OCI-LY7 (cell line): ENCODE data around the gene GLYR1. TPM values are rescaled to one million over a fixed set of nuclear protein-coding genes. Genes with fewer than 3 reads are reported as not detected.

Source experiments
- BruUV-seq: library from RNA; stranded (reverse); fragments of 400-500 nt; replicated peaks from 2 replicates; lab custom pipeline; 2021; lab: Mats Ljungman, UMichigan
- CTCF ChIA-PET: fragments of 300-600 bp; sonication (Branson Sonifier 250); formaldehyde crosslinking; loops from one replicate; lab custom pipeline; 2022; ENCODE audit warnings: antibody characterized with exemption; ENCODE audit not compliant: unreplicated experiment; lab: Charles Lee
- POLR2A ChIA-PET: fragments of 300-600 bp; sonication (Branson Sonifier 250); formaldehyde crosslinking; loops from one replicate; lab custom pipeline; 2022; ENCODE audit warnings: antibody characterized with exemption; lab: Charles Lee
- DNase-seq: peaks from one replicate; pipeline ENCODE4 v3.0.0-alpha.2; 2015; ENCODE audit warnings: low spot score
- H2AFZ ChIP-seq: fragments of 200-600 bp; sonication (generic), shearing (Covaris generic); 2 replicates; pipeline ENCODE4 v1.6.1; 2014; ENCODE audit warnings: mild to moderate bottlenecking, antibody characterized with exemption, low read length, moderate library complexity
- H3K27ac ChIP-seq: fragments of 200-600 bp; sonication (generic); 2 replicates; pipeline ENCODE4 v1.5.1; 2014; ENCODE audit warnings: mixed run types, low read depth, mild to moderate bottlenecking, moderate library complexity, low read length, inconsistent platforms; ENCODE audit not compliant: poor library complexity, severe bottlenecking
- H3K36me3 ChIP-seq: fragments of 200-600 bp; sonication (generic); 2 replicates; pipeline ENCODE4 v1.6.1; 2014; ENCODE audit warnings: mild to moderate bottlenecking, antibody characterized with exemption, low read length, moderate library complexity, mixed read lengths; ENCODE audit not compliant: insufficient read depth
- H3K4me1 ChIP-seq: fragments of 200-600 bp; sonication (generic); 2 replicates; pipeline ENCODE4 v1.5.1; 2014; ENCODE audit warnings: mild to moderate bottlenecking, low read length; ENCODE audit not compliant: insufficient read depth, poor library complexity, severe bottlenecking
- H3K4me2 ChIP-seq: fragments of 200-600 bp; sonication (generic); 2 replicates; pipeline ENCODE4 v1.6.1; 2014; ENCODE audit warnings: mild to moderate bottlenecking, low read length
- H3K4me3 ChIP-seq: fragments of 200-600 bp; sonication (generic); 2 replicates; pipeline ENCODE4 v1.5.1; 2014; ENCODE audit warnings: mild to moderate bottlenecking, low read depth, low read length; ENCODE audit not compliant: poor library complexity, severe bottlenecking
- H3K79me2 ChIP-seq: fragments of 200-600 bp; sonication (generic); 2 replicates; pipeline ENCODE4 v1.6.1; 2016; ENCODE audit warnings: low read depth, mild to moderate bottlenecking, low read length, moderate library complexity, mixed read lengths; ENCODE audit not compliant: insufficient read depth
- H3K9me2 ChIP-seq: fragments of 200-600 bp; sonication (generic); 2 replicates; pipeline ENCODE4 v1.6.1; 2016; ENCODE audit warnings: mild to moderate bottlenecking, low read length, mixed read lengths; ENCODE audit not compliant: insufficient read depth
- H3K9me3 ChIP-seq: fragments of 200-600 bp; sonication (generic); 2 replicates; pipeline ENCODE4 v1.6.1; 2014; ENCODE audit warnings: mild to moderate bottlenecking, mixed run types, low read length, mixed read lengths
- H4K20me1 ChIP-seq: fragments of 200-600 bp; sonication (generic); 2 replicates; pipeline ENCODE4 v1.6.1; 2014; ENCODE audit warnings: mild to moderate bottlenecking, antibody characterized with exemption, low read length, moderate library complexity, mixed read lengths; ENCODE audit not compliant: insufficient read depth
- CTCF ChIP-seq: fragments of 200-600 bp; sonication (generic); conservative IDR thresholded peaks from 2 replicates; pipeline ENCODE4 v1.5.1; 2014; ENCODE audit warnings: mild to moderate bottlenecking, antibody characterized with exemption, low read length, moderate library complexity, mixed read lengths
- EZH2phosphoT487 ChIP-seq: fragments of 200-600 bp; sonication (generic); IDR thresholded peaks from 2 replicates; pipeline ENCODE4 v1.6.1; 2018; ENCODE audit warnings: low read depth, borderline replicate concordance, mild to moderate bottlenecking, mixed run types, antibody characterized with exemption, low read length, moderate library complexity, mixed read lengths
- intact Hi-C: fragments of 100-400 bp; cut with micrococcal nuclease; formaldehyde crosslinking; loops from one replicate; pipeline ENCODE4 v1.10.0; 2022; ENCODE audit not compliant: unreplicated experiment
- total RNA-seq, 2 experiments: library from RNA; depleted of rRNA in 1 of 2; stranded (reverse); fragments of >200 nt in 1 of 2; shearing (Covaris generic) in 1 of 2; gene quantifications; 2 replicates each; pipeline ENCODE4 v1.2.3, GENCODE V29; 2014 to 2022

GLYR1 gene
- total RNA-seq, 2 experiments from 2014 or later, result 48.4 to 113 TPM

- CTCF ChIA-PET, result no interaction called here
- TF ChIP-seq CTCF, result no peak
- BruUV-seq, result no TSS peak
- DNase-seq, result no peak
- no peak overlapping the region for H2AFZ ChIP-seq
- POLR2A ChIA-PET, result no interaction called here
- H3K9me3 ChIP-seq, result no peaks in the 10 kb centered on the region
- intact Hi-C loops, result no loop called here
- no peaks in the 10 kb centered on the region for H4K20me1 ChIP-seq
- H3K79me2 ChIP-seq, result no peaks in the 10 kb centered on the region
- H3K9me2 ChIP-seq, result no peaks in the 10 kb centered on the region
- H3K27ac ChIP-seq, result no peak overlapping the region
- no peaks in the 10 kb centered on the region for H3K4me1 ChIP-seq
- H3K36me3 ChIP-seq, result peaks cover 88% of the 10 kb centered on the region
- no peak overlapping the region for H3K4me3 ChIP-seq
- H3K4me2 ChIP-seq, result no peak overlapping the region
These were observed 20.1 kb downstream of the GLYR1 start for GRCh38 chr16:4826980-4827379.

GRCh38 chr16:4826526-4826925 lies 20.6 kb downstream of the GLYR1 start:
- TF ChIP-seq EZH2phosphoT487, result no peak
- no peak for TF ChIP-seq CTCF
- Histone ChIP-seq H3K9me2 (no peaks in the 10 kb centered on the region), H2AFZ (no peak overlapping the region), H3K4me2 (no peak overlapping the region), H3K27ac (no peak overlapping the region), H3K9me3 (no peaks in the 10 kb centered on the region), H3K4me3 (no peak overlapping the region), H4K20me1 (no peaks in the 10 kb centered on the region), H3K36me3 (peaks cover 88% of the 10 kb centered on the region), H3K79me2 (no peaks in the 10 kb centered on the region), H3K4me1 (no peaks in the 10 kb centered on the region)
- CTCF ChIA-PET, result no interaction called here
- no TSS peak for BruUV-seq
- POLR2A ChIA-PET, result no interaction called here
- intact Hi-C loops, result no loop called here
- no peak for DNase-seq

GRCh38 chr16:4825196-4825595 lies 21.9 kb downstream of the GLYR1 start:
- Histone ChIP-seq H3K4me2 (no peak overlapping the region), H3K4me3 (no peak overlapping the region), H3K36me3 (peaks cover 88% of the 10 kb centered on the region), H3K4me1 (no peaks in the 10 kb centered on the region), H2AFZ (no peak overlapping the region), H3K79me2 (no peaks in the 10 kb centered on the region), H3K9me2 (no peaks in the 10 kb centered on the region), H3K27ac (no peak overlapping the region), H3K9me3 (no peaks in the 10 kb centered on the region), H4K20me1 (no peaks in the 10 kb centered on the region)
- CTCF ChIA-PET, result no interaction called here
- DNase-seq, result no peak
- intact Hi-C loops, result no loop called here
- TF ChIP-seq EZH2phosphoT487, result no peak
- no peak for TF ChIP-seq CTCF
- no TSS peak for BruUV-seq
- POLR2A ChIA-PET, result no interaction called here
